HepG2 (cell line): Measurements from ENCODE around the gene BCL2L2. TPM values are rescaled to one million over a fixed set of nuclear protein-coding genes. Genes with fewer than 3 reads are reported as not detected.

Experiments
- AFF4 ChIP-seq: sonication (generic); formaldehyde crosslinking; IDR thresholded peaks from 2 replicates; pipeline ENCODE4 v1.4.0; 2020; ENCODE audit warnings: missing genetic modification reagents
- CC2D1A ChIP-seq: sonication (generic); formaldehyde crosslinking; IDR thresholded peaks from 2 replicates; pipeline ENCODE4 v1.8.1; 2023; ENCODE audit warnings: mild to moderate bottlenecking, missing genetic modification reagents
- HIVEP1 ChIP-seq: sonication (generic); formaldehyde crosslinking; IDR thresholded peaks from 2 replicates; pipeline ENCODE4 v1.4.0; 2020; ENCODE audit warnings: mild to moderate bottlenecking, missing genetic modification reagents
- KIAA2018 ChIP-seq: sonication (generic); formaldehyde crosslinking; IDR thresholded peaks from 2 replicates; pipeline ENCODE4 v1.5.0; 2020; ENCODE audit warnings: mild to moderate bottlenecking, missing genetic modification reagents, borderline replicate concordance
- MBD4 ChIP-seq: IDR thresholded peaks from 2 replicates; pipeline ENCODE4 v1.6.1; 2012; ENCODE audit warnings: low read length, inconsistent platforms, borderline replicate concordance
- MXI1 ChIP-seq: IDR thresholded peaks from 3 replicates; pipeline ENCODE4 v1.6.1; 2012; ENCODE audit warnings: low read depth, low read length, inconsistent platforms, borderline replicate concordance
- SNAI1 ChIP-seq: sonication (generic); formaldehyde crosslinking; IDR thresholded peaks from 2 replicates; pipeline ENCODE4 v1.5.0; 2020; ENCODE audit warnings: mild to moderate bottlenecking, missing genetic modification reagents, borderline replicate concordance
- THAP11 ChIP-seq: IDR thresholded peaks from 2 replicates; pipeline ENCODE4 v1.6.1; 2016; ENCODE audit warnings: missing biosample characterization, missing genetic modification reagents
- ZBTB39 ChIP-seq: sonication (generic); formaldehyde crosslinking; IDR thresholded peaks from 2 replicates; pipeline ENCODE4 v1.5.0; 2020; ENCODE audit warnings: missing genetic modification reagents
- ZFAT ChIP-seq: sonication (generic); formaldehyde crosslinking; conservative IDR thresholded peaks from 2 replicates; pipeline ENCODE4 v1.8.1; 2023; ENCODE audit warnings: missing genetic modification reagents, inconsistent platforms
- ZNF770 ChIP-seq: sonication (generic); formaldehyde crosslinking; IDR thresholded peaks from 2 replicates; pipeline ENCODE4 v1.5.0; 2020; ENCODE audit warnings: mild to moderate bottlenecking, missing genetic modification reagents
- polyA plus RNA-seq, 8 experiments: library from polyadenylated mRNA; depleted of rRNA in 3 of 8; stranded (reverse) in 7 of 8; unstranded in 1 of 8; fragments of >200 nt; fragmentation: Illumina TruSeq in 4 of 8; extraction: Trizol in 4 of 8; gene quantifications; 2 replicates each; pipeline versions ENCODE4 v1.2.1 to v1.2.3, GENCODE V29; 2011 to 2016; ENCODE audit warnings: low read depth in 4 of 8, missing spikeins in 1 of 8, mixed read lengths in 1 of 8; ENCODE audit not compliant: insufficient read depth in 1 of 8
- total RNA-seq, 5 experiments: library from RNA; depleted of rRNA; stranded (reverse); fragments of >200 nt; fragmentation: Illumina TruSeq; extraction: Trizol; gene quantifications; 2 replicates each; pipeline ENCODE4 v1.2.3, GENCODE V29; 2016; ENCODE audit warnings: low read depth in 1 of 5

The BCL2L2 gene
- total and polyA plus RNA-seq, 2 of the 13 experiments (the other 11 are each of a cell fraction or from before 2014, with no cell fraction given) = 28.1 to 49.8 TPM

- TF ChIP-seq KIAA2018 (CRISPR knock-in tag) (no peak), HIVEP1 (CRISPR knock-in tag) (no peak), MBD4 (no peak), ZFAT (CRISPR knock-in tag) (no peak), CC2D1A (peak; percentile 46; the same call in 1 of the 2 replicates), SNAI1 (CRISPR knock-in tag) (peak; percentile 24; the same call in 1 of the 2 replicates), ZBTB39 (no peak), THAP11 (no peak; the same call in 1 of the 2 replicates), MXI1 (no peak), AFF4 (CRISPR knock-in tag) (no peak), ZNF770 (CRISPR knock-in tag) (no peak)
Measured at GRCh38 chr14:23326491-23327332, 20.1 kb downstream of the BCL2L2 start (continued).
